ENCODE measurements around the gene LRP1. TPM values are rescaled to one million over a fixed set of nuclear protein-coding genes. Genes with fewer than 3 reads are reported as not detected.
A peak's percentile ranks its signal among the peaks of the same experiment; 100 is the strongest.

The LRP1 gene
- total RNA-seq, 1 donor from 2014 or later = 477 TPM

GRCh38 chr12:57173089-57173488 lies 44.8 kb downstream of the LRP1 start:
- no peak overlapping the region for H3K4me3 ChIP-seq
- peaks cover 0 to 52% of the 10 kb centered on the region in 2 donors for H3K36me3 ChIP-seq
- peaks cover 77% of the 10 kb centered on the region for H3K4me1 ChIP-seq
- H3K27ac ChIP-seq = peak overlapping the region; percentile 69
- H3K27me3 ChIP-seq = no peaks in the 10 kb centered on the region
- TF ChIP-seq, protein P1, sequence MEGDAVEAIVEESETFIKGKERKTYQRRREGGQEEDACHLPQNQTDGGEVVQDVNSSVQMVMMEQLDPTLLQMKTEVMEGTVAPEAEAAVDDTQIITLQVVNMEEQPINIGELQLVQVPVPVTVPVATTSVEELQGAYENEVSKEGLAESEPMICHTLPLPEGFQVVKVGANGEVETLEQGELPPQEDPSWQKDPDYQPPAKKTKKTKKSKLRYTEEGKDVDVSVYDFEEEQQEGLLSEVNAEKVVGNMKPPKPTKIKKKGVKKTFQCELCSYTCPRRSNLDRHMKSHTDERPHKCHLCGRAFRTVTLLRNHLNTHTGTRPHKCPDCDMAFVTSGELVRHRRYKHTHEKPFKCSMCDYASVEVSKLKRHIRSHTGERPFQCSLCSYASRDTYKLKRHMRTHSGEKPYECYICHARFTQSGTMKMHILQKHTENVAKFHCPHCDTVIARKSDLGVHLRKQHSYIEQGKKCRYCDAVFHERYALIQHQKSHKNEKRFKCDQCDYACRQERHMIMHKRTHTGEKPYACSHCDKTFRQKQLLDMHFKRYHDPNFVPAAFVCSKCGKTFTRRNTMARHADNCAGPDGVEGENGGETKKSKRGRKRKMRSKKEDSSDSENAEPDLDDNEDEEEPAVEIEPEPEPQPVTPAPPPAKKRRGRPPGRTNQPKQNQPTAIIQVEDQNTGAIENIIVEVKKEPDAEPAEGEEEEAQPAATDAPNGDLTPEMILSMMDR (IDR thresholded peaks at IDR 0.05) = peak in 1 of 3 experiments; percentile 16
- TF ChIP-seq POLR2AphosphoS5 (IDR thresholded peaks at IDR 0.05; ENCODE audit: insufficient read depth in 1 of 2, low read depth in 1 of 2) = no peak
- DNase-seq (ENCODE audit: extremely low spot score in 2 of 2) = no peak
- no peaks in the 10 kb centered on the region for H3K9me3 ChIP-seq
- intact Hi-C loops (cut with DNase I) = loop anchor here (10.0 kb wide), 1 partner anchor 98 kb away; the partner anchor contains the start of gene NEMP1

DNA sequence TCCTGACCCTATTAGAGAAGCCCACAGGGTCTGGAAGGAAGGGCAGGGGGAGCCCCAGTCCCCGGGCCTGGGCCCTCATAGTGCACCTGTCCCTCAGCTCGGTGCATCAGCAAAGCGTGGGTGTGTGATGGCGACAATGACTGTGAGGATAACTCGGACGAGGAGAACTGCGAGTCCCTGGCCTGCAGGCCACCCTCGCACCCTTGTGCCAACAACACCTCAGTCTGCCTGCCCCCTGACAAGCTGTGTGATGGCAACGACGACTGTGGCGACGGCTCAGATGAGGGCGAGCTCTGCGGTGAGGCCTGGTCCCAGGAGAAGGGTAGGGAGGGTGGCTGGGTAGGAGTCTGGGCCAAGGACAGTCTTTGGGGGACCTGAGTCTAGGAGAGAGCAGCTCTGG lies 45.4 kb downstream of the LRP1 start:
- no peak overlapping the region for H3K4me3 ChIP-seq
- no peaks in the 10 kb centered on the region for H3K27me3 ChIP-seq
- peaks cover 0 to 52% of the 10 kb centered on the region in 2 donors for H3K36me3 ChIP-seq
- no peak for TF ChIP-seq POLR2AphosphoS5 (IDR thresholded peaks at IDR 0.05; ENCODE audit: insufficient read depth in 1 of 2, low read depth in 1 of 2)
- no peak for TF ChIP-seq POLR2A (IDR thresholded peaks at IDR 0.05)
- TF ChIP-seq, protein P1 (IDR thresholded peaks at IDR 0.05) = no peak
- no peaks in the 10 kb centered on the region for H3K9me3 ChIP-seq
- no peak for DNase-seq (ENCODE audit: extremely low spot score in 2 of 2)
- intact Hi-C loops (cut with DNase I) = loop anchor here (2.0 to 10.0 kb wide), 2 partner anchors 45 to 99 kb away; partner anchors contain the start of genes LRP1 and NEMP1
- H3K27ac ChIP-seq = peak overlapping the region; percentile 69
- peaks cover 74% of the 10 kb centered on the region for H3K4me1 ChIP-seq

GRCh38 chr12:57175428-57176138 lies 47.3 kb downstream of the LRP1 start:
- Histone ChIP-seq H3K4me3 (peak overlapping the region in 1 of 2 donors; percentile 9), H3K27me3 (no peaks in the 10 kb centered on the region), H3K4me1 (peaks cover 63% of the 10 kb centered on the region), H3K36me3 (peaks cover 0 to 53% of the 10 kb centered on the region in 2 donors), H3K27ac (peak overlapping the region; percentile 69), H3K9me3 (no peaks in the 10 kb centered on the region)
- TF ChIP-seq, protein P1 (IDR thresholded peaks at IDR 0.05) = peak; percentile 21 to 81 (median 57)
- no peak for TF ChIP-seq POLR2A (IDR thresholded peaks at IDR 0.05)
- peak; percentile 61 to 74 for TF ChIP-seq POLR2AphosphoS5 (IDR thresholded peaks at IDR 0.05; ENCODE audit: insufficient read depth in 1 of 2, low read depth in 1 of 2)
- no peak for DNase-seq (ENCODE audit: extremely low spot score in 2 of 2)
- intact Hi-C loops (cut with DNase I) = loop anchor here (2.0 to 10.0 kb wide), 2 partner anchors 47 to 101 kb away; partner anchors contain the start of genes LRP1 and NEMP1

DNA sequence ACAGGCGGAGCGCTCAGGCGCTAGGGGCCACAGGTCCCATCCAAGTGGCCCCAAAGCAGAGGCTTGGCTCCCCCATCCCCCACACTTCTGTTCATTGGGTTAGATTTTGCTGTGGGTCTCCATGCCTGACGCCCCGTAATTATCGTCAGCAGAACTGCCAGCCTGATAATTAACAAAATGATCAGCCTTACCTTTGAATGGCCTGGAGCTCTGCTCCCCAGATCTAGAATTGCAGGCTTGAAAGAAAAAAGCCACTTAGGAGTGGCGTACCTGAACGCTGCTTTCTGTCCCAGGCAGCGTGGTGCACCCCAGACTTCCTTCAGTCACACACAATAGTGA lies 47.8 kb downstream of the LRP1 start:
- DNase-seq (ENCODE audit: extremely low spot score in 2 of 2) = no peak
- intact Hi-C loops (cut with DNase I) = loop anchor here (10.0 kb wide), 1 partner anchor 101 kb away; the partner anchor contains the start of gene NEMP1
- peaks cover 0 to 57% of the 10 kb centered on the region in 2 donors for H3K36me3 ChIP-seq
- TF ChIP-seq, protein P1 (IDR thresholded peaks at IDR 0.05) = no peak
- TF ChIP-seq POLR2A (IDR thresholded peaks at IDR 0.05) (no peak), POLR2AphosphoS5 (IDR thresholded peaks at IDR 0.05; ENCODE audit: insufficient read depth in 1 of 2, low read depth in 1 of 2) (no peak)
- no peaks in the 10 kb centered on the region for H3K27me3 ChIP-seq
- H3K27ac ChIP-seq = peak overlapping the region; percentile 69
- peak overlapping the region in 1 of 2 donors; percentile 9 for H3K4me3 ChIP-seq
- peaks cover 63% of the 10 kb centered on the region for H3K4me1 ChIP-seq
- H3K9me3 ChIP-seq = no peaks in the 10 kb centered on the region

DNA sequence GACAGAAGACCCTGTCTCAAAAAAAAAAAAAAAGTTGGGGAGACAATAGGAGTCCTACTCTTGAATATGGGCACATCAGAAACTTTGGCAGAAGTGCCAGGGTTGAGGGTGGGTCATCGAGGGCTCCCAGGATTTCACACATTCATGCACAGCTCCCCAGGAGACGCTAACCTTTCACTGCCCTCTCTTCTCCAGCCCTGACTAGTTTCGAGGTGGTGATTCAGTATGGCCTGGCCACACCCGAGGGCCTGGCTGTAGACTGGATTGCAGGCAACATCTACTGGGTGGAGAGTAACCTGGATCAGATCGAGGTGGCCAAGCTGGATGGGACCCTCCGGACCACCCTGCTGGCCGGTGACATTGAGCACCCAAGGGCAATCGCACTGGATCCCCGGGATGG lies 48.6 kb downstream of the LRP1 start:
- Histone ChIP-seq H3K4me1 (peaks cover 62% of the 10 kb centered on the region), H3K4me3 (no peak overlapping the region), H3K27me3 (no peaks in the 10 kb centered on the region), H3K36me3 (peaks cover 0 to 58% of the 10 kb centered on the region in 2 donors), H3K27ac (peak overlapping the region; percentile 69), H3K9me3 (no peaks in the 10 kb centered on the region)
- intact Hi-C loops (cut with DNase I) = loop anchor here (10.0 kb wide), 1 partner anchor 102 kb away; the partner anchor contains the start of gene NEMP1
- no peak for DNase-seq (ENCODE audit: extremely low spot score in 2 of 2)
- TF ChIP-seq, protein P1 (IDR thresholded peaks at IDR 0.05) = no peak
- peak in 1 of 2 donors; percentile 13 for TF ChIP-seq POLR2AphosphoS5 (IDR thresholded peaks at IDR 0.05; ENCODE audit: insufficient read depth in 1 of 2, low read depth in 1 of 2)

Measured in vagina (tissue), 2 donors.